GM19395 (cell line): ENCODE data around the gene ZNF83.
"Not testable (repeated sequence)": the region's sequence is repeated elsewhere in the genome, so short reads cannot be mapped to it uniquely, and the experiment has no call there.

Experiments used
- ATAC-seq: cut with Tn5 transposase; IDR thresholded peaks from one replicate; pipeline ENCODE4 v1.9.1; 2021; ENCODE audit warnings: mild to moderate bottlenecking, moderate library complexity; ENCODE audit not compliant: unreplicated experiment

Gene ZNF83

DNA sequence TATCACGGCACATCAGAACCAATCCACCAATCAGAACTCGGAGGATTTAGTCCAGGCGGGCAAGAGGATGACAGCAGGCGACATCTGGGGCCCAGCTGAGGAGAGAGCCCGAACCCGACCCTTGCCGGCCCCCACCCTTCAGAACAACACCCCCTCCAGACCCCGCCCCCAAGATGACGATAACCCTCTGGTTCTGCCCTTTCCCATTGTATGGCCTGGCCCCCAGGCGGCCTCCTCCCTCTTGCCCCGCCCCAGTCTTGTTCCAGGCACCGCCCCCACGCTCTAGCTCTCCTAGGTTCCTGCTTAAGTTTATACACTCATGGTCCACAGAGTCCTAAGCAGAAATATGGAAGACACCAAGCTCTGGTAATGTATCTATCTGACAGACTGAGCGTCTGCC, 2.8 kb upstream of the ZNF83 start:
- ATAC-seq, result no peak

- ATAC-seq, result no peak
Observed at GRCh38 chr19:52639996-52640395, 1.8 kb upstream of the ZNF83 start.

DNA sequence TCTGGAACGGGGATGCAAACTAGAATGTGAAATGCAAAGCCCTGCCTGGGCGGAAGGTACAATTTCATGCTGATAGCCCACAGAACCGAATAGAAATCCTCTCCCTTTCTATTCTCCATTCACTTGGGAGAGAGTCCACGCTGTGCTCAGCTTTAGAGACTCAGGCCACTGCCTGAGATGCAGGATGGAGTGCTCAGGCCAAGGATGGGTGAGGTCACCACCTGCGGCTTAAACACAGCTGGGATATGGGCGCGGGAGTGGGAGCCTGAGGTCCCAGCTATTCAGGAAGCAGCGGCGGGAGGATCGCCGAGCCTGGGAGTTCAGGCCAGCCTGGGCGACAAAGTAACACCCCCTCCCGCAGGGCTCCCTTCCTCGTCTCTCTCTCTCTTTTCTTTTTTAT, 446 bp upstream of the ZNF83 start:
- peak; percentile 22 for ATAC-seq

DNA sequence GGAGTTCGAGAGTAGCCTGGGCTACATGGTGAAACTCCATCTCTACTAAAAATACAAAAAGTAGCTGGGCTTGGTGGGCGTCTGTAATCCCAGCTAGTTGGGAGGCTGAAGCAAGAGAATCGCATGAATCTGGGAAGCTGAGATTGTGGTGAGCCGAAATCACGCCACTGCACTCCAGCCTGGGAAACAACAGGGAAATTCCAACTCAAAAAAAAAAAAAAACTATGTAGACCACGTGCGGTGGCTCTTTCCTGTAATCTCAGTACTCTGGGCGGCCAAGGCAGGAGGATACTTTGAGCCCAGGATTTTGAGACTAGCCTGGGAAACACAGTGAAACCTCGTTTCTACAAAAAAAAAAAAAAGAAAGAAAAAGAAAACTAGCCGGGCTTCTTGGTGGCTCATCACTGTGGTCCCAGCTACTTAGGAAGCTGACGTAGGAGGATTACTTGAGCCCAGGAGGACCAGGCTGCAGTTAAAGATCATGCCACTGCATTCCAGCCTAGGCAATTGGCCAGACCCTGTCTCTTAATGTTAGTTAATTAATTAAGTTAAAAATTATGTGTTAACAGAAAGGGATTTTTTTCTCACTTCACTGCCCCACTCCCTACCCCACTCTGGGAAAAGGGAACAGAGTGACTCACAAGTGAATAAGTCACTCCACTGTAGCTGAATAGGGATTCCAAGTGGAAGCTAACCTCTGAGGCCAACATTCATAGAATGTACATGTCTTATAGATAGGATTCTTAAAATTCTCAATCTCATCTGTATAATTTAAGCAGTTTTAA, 2.2 kb downstream of the ZNF83 start:
- no peak for ATAC-seq

DNA sequence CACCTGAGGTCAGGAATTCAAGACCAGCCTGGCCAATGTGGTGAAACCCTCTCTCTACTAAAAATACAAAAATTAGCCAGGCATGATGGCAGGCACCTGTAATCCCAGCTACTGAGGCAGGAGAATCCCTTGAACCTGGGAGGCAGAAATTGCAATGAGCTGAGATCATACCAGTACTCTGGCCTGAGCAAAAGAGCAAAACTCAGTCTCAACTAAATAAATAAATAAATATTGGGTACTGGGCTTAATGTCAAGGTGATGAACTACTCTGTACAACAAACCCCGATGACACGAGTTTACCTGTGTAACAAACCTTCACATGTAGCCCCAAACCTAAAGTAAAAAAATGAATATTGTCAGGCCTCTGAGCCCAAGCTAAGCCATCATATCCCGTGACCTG, 10.7 kb downstream of the ZNF83 start:
- ATAC-seq, result not testable (repeated sequence)

DNA sequence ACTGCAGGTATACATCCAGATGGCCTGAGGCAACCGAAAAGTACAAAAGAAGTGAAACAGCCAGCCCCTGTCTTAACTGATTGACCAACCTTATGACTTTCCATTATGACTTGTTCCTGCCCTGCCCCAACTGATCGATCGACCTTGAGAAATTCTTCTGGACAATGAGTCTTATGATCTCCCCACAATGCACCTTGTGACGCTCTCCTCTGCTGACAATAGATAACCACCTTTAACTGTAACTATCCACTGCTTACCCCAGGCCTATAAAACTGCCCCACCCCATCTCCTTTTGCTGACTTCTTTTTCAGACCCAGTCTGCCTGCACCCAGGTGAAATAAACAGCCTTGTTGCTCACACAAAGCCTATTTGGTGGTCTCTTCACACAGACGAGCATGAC, 11.2 kb downstream of the ZNF83 start:
- ATAC-seq, result no peak

- ATAC-seq, result no peak
Observed at GRCh38 chr19:52622261-52622660, 15.9 kb downstream of the ZNF83 start.

GRCh38 chr19:52621376-52621775, 16.8 kb downstream of the ZNF83 start:
- ATAC-seq, result no peak

DNA sequence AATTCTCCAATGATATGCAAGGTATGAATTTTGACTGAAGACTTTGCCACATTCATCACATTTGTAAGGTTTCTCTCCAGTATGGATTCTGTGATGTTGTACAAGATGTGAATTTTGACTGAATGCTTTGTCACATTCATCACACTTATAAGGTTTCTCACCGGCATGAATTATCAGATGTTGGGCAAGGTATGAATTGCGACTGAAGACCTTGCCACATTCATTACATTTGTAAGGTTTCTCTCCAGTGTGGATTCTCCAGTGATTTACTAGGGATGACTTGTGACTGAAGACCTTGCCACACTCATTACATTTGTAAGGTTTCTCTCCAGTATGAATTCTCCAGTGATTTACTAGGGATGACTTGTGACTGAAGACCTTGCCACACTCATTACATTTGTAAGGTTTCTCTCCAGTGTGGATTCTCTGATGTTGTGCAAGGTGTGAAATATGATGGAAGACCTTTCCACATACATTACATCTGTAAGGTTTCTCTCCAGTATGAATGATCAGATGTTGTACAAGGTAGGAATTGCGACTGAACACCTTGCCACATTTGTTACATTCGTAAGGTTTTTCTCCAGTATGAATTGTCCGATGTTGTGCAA, 24.8 kb downstream of the ZNF83 start:
- ATAC-seq, result no peak

DNA sequence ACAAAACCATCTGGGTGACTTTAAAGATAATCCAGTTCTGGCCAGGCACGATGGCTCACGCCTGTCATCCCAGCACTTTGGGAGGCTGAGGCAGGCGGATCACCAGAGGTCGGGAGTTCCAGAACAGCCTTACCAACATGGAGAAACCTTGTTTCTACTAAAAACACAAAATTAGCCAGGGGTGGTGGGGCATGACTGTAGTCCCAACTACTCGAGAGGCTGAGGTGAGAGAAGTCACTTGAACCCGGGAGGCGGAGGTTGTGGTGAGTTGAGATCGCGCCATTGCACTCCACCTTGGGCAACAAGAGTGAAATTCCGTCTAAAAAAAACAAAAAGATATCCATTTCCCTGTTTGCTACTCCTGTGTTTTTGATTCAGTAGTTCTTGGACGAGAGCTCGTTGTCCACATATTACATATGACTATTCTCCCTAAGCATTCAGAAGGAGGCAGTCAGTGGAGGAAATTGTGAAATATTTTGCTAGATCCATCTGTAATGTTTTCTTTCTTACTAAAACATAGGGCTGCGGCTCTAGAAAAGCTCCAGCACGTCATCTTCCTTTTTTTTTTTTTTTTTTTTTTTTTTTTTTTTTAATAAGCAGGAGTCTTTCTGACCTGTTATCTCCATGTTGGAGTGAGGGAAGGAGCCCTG, 34.5 kb downstream of the ZNF83 start:
- no peak for ATAC-seq

GRCh38 chr19:52602941-52603340, 35.2 kb downstream of the ZNF83 start:
- ATAC-seq, result no peak

DNA sequence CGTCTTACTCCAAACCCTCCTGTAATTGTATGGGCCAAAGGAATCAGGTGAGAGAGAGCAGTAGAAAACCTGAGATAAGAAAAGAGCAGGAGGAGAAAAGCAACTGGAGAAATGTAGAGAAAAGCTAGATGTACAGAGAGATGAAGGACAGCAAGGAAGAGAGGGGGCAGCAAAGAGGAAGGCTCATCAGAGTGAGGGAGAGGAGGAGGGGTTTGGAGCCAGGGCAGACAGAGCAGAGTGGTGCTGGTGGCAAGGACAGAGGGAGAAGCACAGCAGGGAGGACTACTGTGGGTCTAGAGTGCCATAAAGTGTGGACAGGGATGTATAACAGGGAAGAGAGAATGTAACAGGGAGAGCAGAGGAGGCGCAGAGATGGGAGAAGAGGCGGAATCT, 36.2 kb downstream of the ZNF83 start:
- ATAC-seq, result not testable (repeated sequence)

- peak; percentile 90 for ATAC-seq
Observed at GRCh38 chr19:52601025-52601973, 36.9 kb downstream of the ZNF83 start.

DNA sequence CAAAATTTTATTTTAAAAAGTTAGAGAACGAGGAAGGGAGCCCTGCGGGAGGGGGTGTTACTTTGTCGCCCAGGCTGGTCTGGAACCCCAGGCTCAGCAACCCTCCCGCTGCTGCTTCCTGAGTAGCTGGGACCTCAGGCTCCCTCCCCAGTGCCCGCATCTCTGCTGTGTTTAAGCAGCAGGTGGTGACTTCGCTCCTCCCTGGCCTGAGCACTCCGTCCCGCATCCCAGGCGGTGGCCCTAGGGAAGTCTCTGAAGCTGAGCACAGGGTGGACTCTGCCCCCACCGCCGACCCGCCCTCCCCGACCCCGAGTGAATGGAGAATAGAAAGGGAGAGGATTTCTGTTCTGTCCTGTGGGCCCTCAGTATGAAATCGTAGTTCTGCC, 37.5 kb downstream of the ZNF83 start:
- peak; percentile 31 for ATAC-seq

DNA sequence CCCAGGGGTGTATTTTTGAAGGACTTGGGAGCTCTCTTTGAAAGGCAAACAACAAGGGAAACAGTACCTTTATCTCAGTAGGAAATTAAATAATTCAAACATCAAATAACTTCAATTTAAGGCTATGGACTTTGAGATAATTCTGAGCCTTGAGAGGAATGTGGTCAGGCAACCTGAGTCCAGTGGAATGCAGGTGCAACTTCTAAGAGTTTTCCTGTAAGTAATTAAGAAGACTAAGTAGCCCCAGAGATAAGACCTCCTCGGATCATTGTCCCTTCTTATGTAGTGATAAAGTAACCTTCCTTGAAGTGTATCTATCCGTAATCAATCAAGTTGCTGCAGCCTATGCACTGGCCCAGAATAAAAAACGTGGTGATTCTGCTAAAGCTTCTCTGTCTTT, 38.9 kb downstream of the ZNF83 start:
- ATAC-seq, result no peak

DNA sequence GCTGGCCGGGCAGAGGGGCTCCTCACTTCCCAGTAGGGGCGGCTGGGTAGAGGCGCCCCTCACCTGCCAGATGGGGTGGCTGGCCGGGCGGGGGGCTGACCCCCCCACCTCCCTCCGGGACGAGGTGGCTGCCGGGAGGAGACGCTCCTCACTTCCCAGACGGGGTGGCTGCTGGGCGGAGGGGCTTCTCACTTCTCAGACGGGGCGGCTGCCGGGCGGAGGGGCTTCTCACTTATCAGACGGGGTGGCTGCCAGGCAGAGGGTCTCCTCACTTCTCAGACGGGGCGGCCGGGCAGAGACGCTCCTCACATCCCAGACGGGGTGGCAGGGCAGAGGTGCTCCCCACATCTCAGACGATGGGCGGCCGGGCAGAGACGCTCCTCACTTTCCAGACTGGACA, 44.7 kb downstream of the ZNF83 start:
- ATAC-seq, result not testable (repeated sequence)

GRCh38 chr19:52592301-52592700, 45.9 kb downstream of the ZNF83 start:
- no peak for ATAC-seq

- ATAC-seq, result no peak
Observed at GRCh38 chr19:52590728-52591127, 47.4 kb downstream of the ZNF83 start.

DNA sequence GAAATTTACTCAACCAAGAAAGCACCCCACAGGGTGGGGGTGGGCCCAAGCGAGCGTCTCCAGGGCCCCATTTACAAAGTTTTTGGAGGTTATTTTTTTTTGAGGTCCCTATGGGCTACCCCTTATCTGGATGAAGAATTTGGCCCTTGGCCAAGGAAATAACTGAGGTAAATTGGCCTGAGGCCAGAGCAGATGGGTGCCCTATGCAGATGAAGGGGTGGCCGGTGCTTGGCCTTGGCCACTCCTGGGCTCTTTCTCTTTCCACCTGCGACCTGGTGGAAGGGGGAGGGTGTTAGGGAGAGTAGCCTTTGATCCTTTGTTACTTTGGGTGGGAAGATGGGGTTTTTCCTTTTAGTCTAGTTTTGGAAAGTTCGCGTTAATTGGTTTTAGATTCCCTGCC, 52.6 kb downstream of the ZNF83 start:
- no peak for ATAC-seq

DNA sequence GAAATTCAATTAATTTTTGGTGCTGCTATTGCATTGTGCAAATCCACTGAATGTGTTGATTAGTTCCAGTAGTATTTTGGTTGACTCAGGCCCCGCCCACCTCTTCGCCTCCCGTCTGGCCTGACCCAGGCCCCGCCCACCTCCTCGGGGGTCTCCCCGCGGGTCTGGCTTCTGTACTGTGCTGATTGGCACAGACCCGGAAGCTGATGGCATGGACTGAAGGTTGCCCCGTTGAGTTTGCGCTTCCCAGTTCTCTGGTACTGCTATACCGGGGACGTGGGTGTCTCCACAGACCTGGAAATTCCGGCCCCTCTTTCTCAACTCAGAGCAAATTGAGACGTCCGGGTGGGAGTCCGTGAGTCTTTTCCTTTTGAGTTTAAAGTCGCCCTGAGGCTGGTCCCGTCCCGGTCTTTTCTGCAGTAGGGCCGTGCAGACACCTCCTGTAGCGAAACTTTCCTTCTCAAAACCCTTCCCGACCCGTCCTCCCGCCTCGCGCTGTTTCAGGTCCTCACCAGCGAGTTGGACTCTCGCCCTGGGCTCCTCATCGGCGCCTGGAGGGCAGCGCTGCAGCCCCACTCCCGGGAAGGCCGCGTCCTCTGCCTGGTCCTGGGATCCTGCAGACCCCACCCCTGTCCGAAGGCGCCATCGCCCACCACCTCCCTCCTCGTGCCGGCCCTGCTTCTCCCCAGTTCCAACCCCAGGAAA, 53.3 kb downstream of the ZNF83 start:
- no peak for ATAC-seq
